HL-60 (cell line): Measurements from ENCODE around the gene GTF3C5.

Experiments used
- DNase-seq, 2 experiments: peaks; one replicate each; pipeline ENCODE4 v3.0.0-alpha.2; 2010 to 2020; ENCODE audit warnings: low read depth in 1 of 2, low spot score in 1 of 2
- H3K27ac ChIP-seq: fragments of 250-450 bp; sonication (Bioruptor Pico); replicated peaks from 2 replicates; pipeline ENCODE4 v1.5.1; 2020; ENCODE audit warnings: mild to moderate bottlenecking, moderate library complexity
- H3K27me3 ChIP-seq: fragments of 250-450 bp; sonication (Bioruptor Pico); 2 replicates; pipeline ENCODE4 v1.5.1; 2021; ENCODE audit warnings: mild to moderate bottlenecking, moderate library complexity; ENCODE audit not compliant: insufficient read depth, poor library complexity, severe bottlenecking
- H3K4me3 ChIP-seq: replicated peaks from 2 replicates; pipeline ENCODE4 v1.5.1; 2011; ENCODE audit warnings: mild to moderate bottlenecking, control low read depth, low read length; ENCODE audit not compliant: insufficient read depth
- CTCF ChIP-seq: IDR thresholded peaks from one replicate; pipeline ENCODE4 v1.5.1; 2011; ENCODE audit warnings: low read length, control low read depth, inconsistent platforms; ENCODE audit not compliant: insufficient read depth
- GABPA ChIP-seq: IDR thresholded peaks from 2 replicates; pipeline ENCODE4 v1.6.1; 2012; ENCODE audit warnings: low read depth
- POLR2AphosphoS5 ChIP-seq: IDR thresholded peaks from 2 replicates; pipeline ENCODE4 v1.6.1; 2012; ENCODE audit warnings: low read depth
- REST ChIP-seq: IDR thresholded peaks from 2 replicates; pipeline ENCODE4 v1.6.1; 2012; ENCODE audit warnings: low read depth; ENCODE audit not compliant: insufficient replicate concordance
- SPI1 ChIP-seq: IDR thresholded peaks from 2 replicates; pipeline ENCODE4 v1.6.1; 2012; ENCODE audit warnings: low read depth, mild to moderate bottlenecking, borderline replicate concordance

Gene GTF3C5

GRCh38 chr9:133045132-133045531, 14.3 kb downstream of the GTF3C5 start:
- H3K27ac ChIP-seq, result no peak overlapping the region

GRCh38 chr9:133046196-133046899, 15.6 kb downstream of the GTF3C5 start:
- no peak for DNase-seq
- Histone ChIP-seq H3K27me3 (no peaks in the 10 kb centered on the region), H3K4me3 (no peak overlapping the region), H3K27ac (no peak overlapping the region)
- no peak for TF ChIP-seq CTCF
- TF ChIP-seq POLR2AphosphoS5, result peak; percentile 12; the same call in 1 of the 2 replicates
- no peak for TF ChIP-seq SPI1
- no peak for TF ChIP-seq REST
- TF ChIP-seq GABPA, result no peak

More at GRCh38 chr9:133045132-133045531, 14.3 kb downstream of the GTF3C5 start:
- TF ChIP-seq POLR2AphosphoS5 (no peak), SPI1 (no peak), CTCF (no peak), GABPA (no peak), REST (no peak)
- no peak for DNase-seq
- H3K27me3 ChIP-seq, result no peaks in the 10 kb centered on the region
- no peak overlapping the region for H3K4me3 ChIP-seq

GRCh38 chr9:133046900-133047295, 16.1 kb downstream of the GTF3C5 start:
- no peak for TF ChIP-seq CTCF
- TF ChIP-seq SPI1, result no peak
- Histone ChIP-seq H3K27ac (no peak overlapping the region), H3K27me3 (no peaks in the 10 kb centered on the region), H3K4me3 (no peak overlapping the region)
- no peak for DNase-seq

GRCh38 chr9:133048595-133048994, 17.8 kb downstream of the GTF3C5 start:
- no peaks in the 10 kb centered on the region for H3K27me3 ChIP-seq
- no peak overlapping the region for H3K27ac ChIP-seq
- no peak for DNase-seq
- no peak overlapping the region for H3K4me3 ChIP-seq
- TF ChIP-seq REST (no peak), SPI1 (no peak), POLR2AphosphoS5 (no peak), GABPA (no peak), CTCF (no peak)
